ENCODE measurements around the gene SERGEF.

Gene SERGEF

GRCh38 chr11:17991783-17992433, 20.9 kb downstream of the SERGEF start:
- Histone ChIP-seq H3K4me2 (ENCODE audit: low read length) (no peak overlapping the region), H3K9ac (ENCODE audit: low read depth, low read length) (no peak overlapping the region), H3K9me3 (replicated peaks; ENCODE audit: low read length) (no peaks in the 10 kb centered on the region), H3K36me3 (ENCODE audit: insufficient read depth, low read length) (peaks cover 15% of the 10 kb centered on the region), H3K27me3 (ENCODE audit: control insufficient read depth, insufficient read depth, low read length) (no peaks in the 10 kb centered on the region), H3K4me3 (ENCODE audit: low read length) (no peak overlapping the region), H3K4me1 (ENCODE audit: control insufficient read depth, insufficient read depth, low read length) (peaks cover 2% of the 10 kb centered on the region)

- no peak overlapping the region for H3K4me2 ChIP-seq (ENCODE audit: low read length)
- H3K9ac ChIP-seq (ENCODE audit: low read depth, low read length) = no peak overlapping the region
- peaks cover 14% of the 10 kb centered on the region for H3K36me3 ChIP-seq (ENCODE audit: insufficient read depth, low read length)
- no peak overlapping the region for H3K4me3 ChIP-seq (ENCODE audit: low read length)
- H3K27me3 ChIP-seq (ENCODE audit: control insufficient read depth, insufficient read depth, low read length) = no peaks in the 10 kb centered on the region
- H3K9me3 ChIP-seq (replicated peaks; ENCODE audit: low read length) = no peaks in the 10 kb centered on the region
- H3K4me1 ChIP-seq (ENCODE audit: control insufficient read depth, insufficient read depth, low read length) = peaks cover 21% of the 10 kb centered on the region
Measured at GRCh38 chr11:17989306-17989705, 23.5 kb downstream of the SERGEF start.

GRCh38 chr11:17988465-17988864, 24.4 kb downstream of the SERGEF start:
- Histone ChIP-seq H3K36me3 (ENCODE audit: insufficient read depth, low read length) (peaks cover 14% of the 10 kb centered on the region), H3K4me2 (ENCODE audit: low read length) (no peak overlapping the region), H3K9ac (ENCODE audit: low read depth, low read length) (no peak overlapping the region), H3K27me3 (ENCODE audit: control insufficient read depth, insufficient read depth, low read length) (no peaks in the 10 kb centered on the region), H3K4me3 (ENCODE audit: low read length) (no peak overlapping the region), H3K9me3 (replicated peaks; ENCODE audit: low read length) (no peaks in the 10 kb centered on the region), H3K4me1 (ENCODE audit: control insufficient read depth, insufficient read depth, low read length) (peaks cover 21% of the 10 kb centered on the region)

GRCh38 chr11:17987826-17988225, 25.0 kb downstream of the SERGEF start:
- Histone ChIP-seq H3K4me3 (ENCODE audit: low read length) (no peak overlapping the region), H3K4me2 (ENCODE audit: low read length) (no peak overlapping the region), H3K27me3 (ENCODE audit: control insufficient read depth, insufficient read depth, low read length) (no peaks in the 10 kb centered on the region), H3K9me3 (replicated peaks; ENCODE audit: low read length) (no peaks in the 10 kb centered on the region), H3K36me3 (ENCODE audit: insufficient read depth, low read length) (peaks cover 14% of the 10 kb centered on the region), H3K4me1 (ENCODE audit: control insufficient read depth, insufficient read depth, low read length) (peaks cover 21% of the 10 kb centered on the region), H3K9ac (ENCODE audit: low read depth, low read length) (no peak overlapping the region)

GRCh38 chr11:17986711-17987220, 26.1 kb downstream of the SERGEF start:
- no peaks in the 10 kb centered on the region for H3K9me3 ChIP-seq (replicated peaks; ENCODE audit: low read length)
- peaks cover 21% of the 10 kb centered on the region for H3K4me1 ChIP-seq (ENCODE audit: control insufficient read depth, insufficient read depth, low read length)
- H3K27me3 ChIP-seq (ENCODE audit: control insufficient read depth, insufficient read depth, low read length) = no peaks in the 10 kb centered on the region
- H3K36me3 ChIP-seq (ENCODE audit: insufficient read depth, low read length) = peaks cover 14% of the 10 kb centered on the region
- no peak overlapping the region for H3K9ac ChIP-seq (ENCODE audit: low read depth, low read length)
- no peak overlapping the region for H3K4me3 ChIP-seq (ENCODE audit: low read length)
- no peak overlapping the region for H3K4me2 ChIP-seq (ENCODE audit: low read length)

GRCh38 chr11:17986007-17986710, 26.7 kb downstream of the SERGEF start:
- Histone ChIP-seq H3K9me3 (replicated peaks; ENCODE audit: low read length) (no peaks in the 10 kb centered on the region), H3K27me3 (ENCODE audit: control insufficient read depth, insufficient read depth, low read length) (no peaks in the 10 kb centered on the region), H3K36me3 (ENCODE audit: insufficient read depth, low read length) (peaks cover 14% of the 10 kb centered on the region), H3K9ac (ENCODE audit: low read depth, low read length) (peak overlapping the region; percentile 27), H3K4me3 (ENCODE audit: low read length) (no peak overlapping the region), H3K4me2 (ENCODE audit: low read length) (peak overlapping the region; percentile 17), H3K4me1 (ENCODE audit: control insufficient read depth, insufficient read depth, low read length) (peaks cover 21% of the 10 kb centered on the region)

GRCh38 chr11:17985517-17985916, 27.3 kb downstream of the SERGEF start:
- H3K9me3 ChIP-seq (replicated peaks; ENCODE audit: low read length) = no peaks in the 10 kb centered on the region
- H3K4me2 ChIP-seq (ENCODE audit: low read length) = peak overlapping the region; percentile 17
- H3K9ac ChIP-seq (ENCODE audit: low read depth, low read length) = peak overlapping the region; percentile 27
- no peaks in the 10 kb centered on the region for H3K27me3 ChIP-seq (ENCODE audit: control insufficient read depth, insufficient read depth, low read length)
- no peak overlapping the region for H3K4me3 ChIP-seq (ENCODE audit: low read length)
- H3K4me1 ChIP-seq (ENCODE audit: control insufficient read depth, insufficient read depth, low read length) = peaks cover 21% of the 10 kb centered on the region
- peaks cover 14% of the 10 kb centered on the region for H3K36me3 ChIP-seq (ENCODE audit: insufficient read depth, low read length)

GRCh38 chr11:17983569-17983968, 29.3 kb downstream of the SERGEF start:
- peaks cover 21% of the 10 kb centered on the region for H3K4me1 ChIP-seq (ENCODE audit: control insufficient read depth, insufficient read depth, low read length)
- peaks cover 14% of the 10 kb centered on the region for H3K36me3 ChIP-seq (ENCODE audit: insufficient read depth, low read length)
- no peak overlapping the region for H3K4me2 ChIP-seq (ENCODE audit: low read length)
- no peak overlapping the region for H3K4me3 ChIP-seq (ENCODE audit: low read length)
- no peaks in the 10 kb centered on the region for H3K9me3 ChIP-seq (replicated peaks; ENCODE audit: low read length)
- no peak overlapping the region for H3K9ac ChIP-seq (ENCODE audit: low read depth, low read length)
- H3K27me3 ChIP-seq (ENCODE audit: control insufficient read depth, insufficient read depth, low read length) = no peaks in the 10 kb centered on the region

- Histone ChIP-seq H3K4me1 (ENCODE audit: control insufficient read depth, insufficient read depth, low read length) (no peaks in the 10 kb centered on the region), H3K9ac (ENCODE audit: low read depth, low read length) (no peak overlapping the region), H3K27me3 (ENCODE audit: control insufficient read depth, insufficient read depth, low read length) (no peaks in the 10 kb centered on the region), H3K36me3 (ENCODE audit: insufficient read depth, low read length) (no peaks in the 10 kb centered on the region), H3K4me2 (ENCODE audit: low read length) (no peak overlapping the region), H3K4me3 (ENCODE audit: low read length) (no peak overlapping the region), H3K9me3 (replicated peaks; ENCODE audit: low read length) (no peaks in the 10 kb centered on the region)
Measured at GRCh38 chr11:17979770-17980371, 33.0 kb downstream of the SERGEF start.

GRCh38 chr11:17978553-17979287, 34.1 kb downstream of the SERGEF start:
- Histone ChIP-seq H3K4me1 (ENCODE audit: control insufficient read depth, insufficient read depth, low read length) (no peaks in the 10 kb centered on the region), H3K9me3 (replicated peaks; ENCODE audit: low read length) (no peaks in the 10 kb centered on the region), H3K27me3 (ENCODE audit: control insufficient read depth, insufficient read depth, low read length) (no peaks in the 10 kb centered on the region), H3K4me3 (ENCODE audit: low read length) (no peak overlapping the region), H3K9ac (ENCODE audit: low read depth, low read length) (no peak overlapping the region), H3K4me2 (ENCODE audit: low read length) (no peak overlapping the region), H3K36me3 (ENCODE audit: insufficient read depth, low read length) (no peaks in the 10 kb centered on the region)

- H3K4me2 ChIP-seq (ENCODE audit: low read length) = no peak overlapping the region
- no peaks in the 10 kb centered on the region for H3K27me3 ChIP-seq (ENCODE audit: control insufficient read depth, insufficient read depth, low read length)
- H3K9ac ChIP-seq (ENCODE audit: low read depth, low read length) = no peak overlapping the region
- no peaks in the 10 kb centered on the region for H3K4me1 ChIP-seq (ENCODE audit: control insufficient read depth, insufficient read depth, low read length)
- no peaks in the 10 kb centered on the region for H3K36me3 ChIP-seq (ENCODE audit: insufficient read depth, low read length)
- H3K9me3 ChIP-seq (replicated peaks; ENCODE audit: low read length) = no peaks in the 10 kb centered on the region
- no peak overlapping the region for H3K4me3 ChIP-seq (ENCODE audit: low read length)
Measured at GRCh38 chr11:17976651-17977050, 36.2 kb downstream of the SERGEF start.

Measured in skeletal muscle satellite cell (primary cell).